AG10803 (cell line): ENCODE results near the gene TTC27.
"Not testable (repeated sequence)": the region's sequence is repeated elsewhere in the genome, so short reads cannot be mapped to it uniquely, and the experiment has no call there.

ENCODE experiments used
- DNase-seq: peaks from one replicate; pipeline ENCODE4 v3.0.0; 2010; ENCODE audit warnings: low read depth
- H3K4me3 ChIP-seq: 2 replicates; pipeline ENCODE4 v1.5.1; 2011; ENCODE audit warnings: mild to moderate bottlenecking, low read length, control low read depth
- TF ChIP-seq, protein P1 (sequence below): conservative IDR thresholded peaks from 2 replicates; pipeline ENCODE4 v1.5.1; 2011; ENCODE audit warnings: mild to moderate bottlenecking, low read length, control low read depth, inconsistent platforms

Gene TTC27

DNA sequence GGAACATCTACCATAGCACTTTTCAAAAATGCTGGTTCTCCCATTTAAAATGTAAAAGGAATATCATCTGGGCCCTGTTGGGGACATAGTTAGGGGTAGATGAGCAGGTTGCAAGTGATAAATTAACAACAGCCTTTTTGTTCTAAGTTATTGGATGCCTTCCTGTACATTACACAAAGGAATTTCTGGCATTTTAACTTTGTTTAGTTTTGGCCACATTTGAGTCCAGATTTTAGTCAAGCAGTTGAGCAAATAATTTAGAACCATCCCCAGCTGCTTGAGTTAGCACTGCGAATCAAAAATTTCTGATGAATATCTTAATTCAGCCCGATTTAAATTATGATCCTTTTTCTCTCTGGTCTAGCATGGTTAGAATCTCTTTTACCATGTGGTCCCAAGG lies 124.4 kb downstream of the TTC27 start:
- peak; percentile 72 for DNase-seq
- TF ChIP-seq, protein P1, sequence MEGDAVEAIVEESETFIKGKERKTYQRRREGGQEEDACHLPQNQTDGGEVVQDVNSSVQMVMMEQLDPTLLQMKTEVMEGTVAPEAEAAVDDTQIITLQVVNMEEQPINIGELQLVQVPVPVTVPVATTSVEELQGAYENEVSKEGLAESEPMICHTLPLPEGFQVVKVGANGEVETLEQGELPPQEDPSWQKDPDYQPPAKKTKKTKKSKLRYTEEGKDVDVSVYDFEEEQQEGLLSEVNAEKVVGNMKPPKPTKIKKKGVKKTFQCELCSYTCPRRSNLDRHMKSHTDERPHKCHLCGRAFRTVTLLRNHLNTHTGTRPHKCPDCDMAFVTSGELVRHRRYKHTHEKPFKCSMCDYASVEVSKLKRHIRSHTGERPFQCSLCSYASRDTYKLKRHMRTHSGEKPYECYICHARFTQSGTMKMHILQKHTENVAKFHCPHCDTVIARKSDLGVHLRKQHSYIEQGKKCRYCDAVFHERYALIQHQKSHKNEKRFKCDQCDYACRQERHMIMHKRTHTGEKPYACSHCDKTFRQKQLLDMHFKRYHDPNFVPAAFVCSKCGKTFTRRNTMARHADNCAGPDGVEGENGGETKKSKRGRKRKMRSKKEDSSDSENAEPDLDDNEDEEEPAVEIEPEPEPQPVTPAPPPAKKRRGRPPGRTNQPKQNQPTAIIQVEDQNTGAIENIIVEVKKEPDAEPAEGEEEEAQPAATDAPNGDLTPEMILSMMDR = no peak
- no peak overlapping the region for H3K4me3 ChIP-seq

DNA sequence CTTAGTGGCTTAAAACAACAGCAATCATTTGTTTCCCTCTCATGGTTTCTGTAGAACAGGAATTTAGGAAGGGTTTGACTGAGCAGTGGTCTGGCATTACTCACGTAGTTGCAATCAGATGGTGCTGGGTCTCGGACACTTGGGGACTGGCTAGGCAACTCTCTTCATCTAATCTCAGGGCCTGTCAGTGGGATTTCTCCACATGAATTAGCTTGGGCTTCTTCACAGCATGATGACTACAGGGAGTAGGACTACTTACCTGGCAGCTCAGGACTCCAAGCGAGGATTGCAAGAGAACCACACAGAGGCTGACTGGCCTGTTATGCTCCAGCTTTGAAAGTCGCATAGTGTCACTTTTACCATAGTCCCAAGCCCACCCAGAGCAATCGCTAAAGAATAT lies 125.1 kb downstream of the TTC27 start:
- TF ChIP-seq, protein P1 = no peak
- DNase-seq = no peak
- H3K4me3 ChIP-seq = no peak overlapping the region

DNA sequence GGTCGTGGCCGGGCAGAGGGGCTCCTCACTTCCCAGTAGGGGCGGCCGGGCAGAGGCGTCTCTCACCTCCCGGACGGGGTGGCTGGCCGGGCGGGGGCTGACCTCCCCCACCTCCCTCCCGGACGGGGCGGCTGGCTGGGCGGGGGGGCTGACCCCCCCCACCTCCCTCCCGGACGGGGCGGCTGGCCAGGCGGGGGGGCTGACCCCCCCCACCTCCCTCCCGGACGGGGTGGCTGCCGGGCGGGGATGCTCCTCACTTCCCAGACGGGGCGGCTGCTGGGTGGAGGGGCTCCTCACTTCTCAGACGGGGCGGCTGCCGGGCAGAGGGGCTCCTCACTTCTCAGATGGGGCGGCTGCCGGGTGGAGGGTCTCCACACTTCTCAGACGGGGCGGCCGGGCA lies 126.8 kb downstream of the TTC27 start:
- DNase-seq, H3K4me3 ChIP-seq: not testable (repeated sequence)

DNA sequence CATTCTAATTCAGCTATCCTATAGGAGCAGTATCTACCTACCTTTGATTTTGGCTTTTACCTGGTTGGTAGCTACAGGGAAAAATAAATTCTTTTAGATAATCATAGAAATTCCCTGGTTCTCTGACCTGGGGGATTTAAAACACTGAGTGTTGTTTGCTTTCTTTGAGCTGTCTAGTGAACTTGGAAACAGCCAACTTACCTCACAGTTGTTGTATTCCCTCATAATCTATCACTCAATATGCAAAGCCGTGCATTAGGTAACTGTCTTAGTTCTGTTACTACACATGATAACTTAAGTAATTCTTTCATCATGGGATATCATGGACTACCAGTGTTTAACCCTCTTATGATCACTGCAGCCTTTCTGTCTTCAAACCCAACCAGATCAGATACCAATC lies 127.8 kb downstream of the TTC27 start:
- TF ChIP-seq, protein P1 = no peak
- H3K4me3 ChIP-seq = no peak overlapping the region

DNA sequence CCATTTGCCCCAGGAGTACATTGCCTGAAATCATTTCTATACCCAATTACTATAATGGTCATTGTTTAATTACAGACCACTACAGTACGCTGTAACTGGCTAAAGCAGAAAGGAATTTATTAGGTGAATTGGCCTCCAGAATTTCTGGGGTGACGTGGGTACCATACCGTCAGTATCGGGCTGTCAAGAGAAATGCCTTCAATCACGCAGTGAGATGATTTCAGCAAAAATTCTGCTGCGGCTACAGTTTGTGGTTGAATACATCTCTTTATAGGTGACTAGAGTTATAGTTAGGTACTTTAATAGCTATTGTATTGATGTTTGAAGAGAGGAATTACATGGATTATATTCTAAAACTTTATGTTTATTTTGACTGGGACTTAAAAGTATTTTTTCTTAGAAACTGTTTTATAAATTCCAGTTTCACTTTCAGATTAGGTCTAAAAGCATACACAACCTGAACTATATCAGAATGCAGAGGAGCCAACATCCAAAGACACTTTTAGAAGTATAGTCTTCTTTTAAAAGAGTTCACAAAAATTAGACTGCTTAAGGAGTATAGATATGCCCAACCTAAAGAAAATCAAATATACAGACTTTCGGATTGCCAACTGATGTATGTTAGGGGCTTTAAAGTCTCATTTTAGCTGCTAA lies 128.4 kb downstream of the TTC27 start:
- no peak for DNase-seq
- no peak overlapping the region for H3K4me3 ChIP-seq
- TF ChIP-seq, protein P1 = no peak

More for the DNA sequence above, 127.8 kb downstream of the TTC27 start:
- DNase-seq = no peak

DNA sequence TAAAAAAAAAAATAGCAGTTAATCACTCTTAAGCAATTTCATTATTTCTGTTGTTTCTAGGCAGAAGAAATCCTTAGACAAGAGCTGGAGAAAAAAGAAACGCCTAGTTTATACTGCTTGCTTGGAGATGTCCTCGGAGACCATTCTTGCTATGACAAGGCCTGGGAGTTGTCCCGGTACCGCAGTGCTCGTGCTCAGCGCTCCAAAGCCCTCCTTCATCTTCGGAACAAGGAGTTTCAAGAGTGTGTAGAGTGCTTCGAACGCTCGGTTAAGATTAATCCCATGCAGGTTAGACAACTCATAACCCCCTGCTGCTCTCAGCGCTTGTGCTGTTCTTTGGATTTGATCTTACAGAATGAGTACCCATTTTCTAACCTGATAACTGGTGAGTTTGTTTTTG lies 130.4 kb downstream of the TTC27 start:
- TF ChIP-seq, protein P1 = no peak
- H3K4me3 ChIP-seq = no peak overlapping the region
- DNase-seq = no peak

DNA sequence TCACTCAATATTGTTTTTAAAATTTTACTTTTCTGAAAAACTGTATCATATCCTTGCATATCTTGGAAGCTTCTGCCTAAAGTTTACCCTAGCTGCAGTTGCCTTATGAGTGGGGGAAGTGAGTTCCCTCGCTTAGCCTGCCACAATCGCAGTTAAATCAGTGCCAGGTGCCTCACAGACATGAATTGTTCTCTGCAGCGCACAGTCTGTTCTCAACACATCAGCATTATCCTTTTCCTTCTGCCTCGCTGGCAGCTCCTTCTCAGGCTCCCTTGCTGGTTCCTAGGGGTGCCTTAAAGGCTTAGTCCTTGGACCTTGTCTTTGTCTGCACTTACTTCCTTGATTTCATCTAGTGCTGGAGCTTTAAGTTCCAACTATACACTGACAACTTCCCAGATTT lies 132.8 kb downstream of the TTC27 start:
- no peak overlapping the region for H3K4me3 ChIP-seq
- TF ChIP-seq, protein P1 = no peak
- no peak for DNase-seq
